ENCODE data around the gene TAS1R2. TPM values are rescaled to one million over a fixed set of nuclear protein-coding genes. Genes with fewer than 3 reads are reported as not detected.

TAS1R2 gene
- total and polyA plus RNA-seq, 2 of the 13 experiments (the other 11 are each of a cell fraction or from before 2014, with no cell fraction given), result not detected

DNA sequence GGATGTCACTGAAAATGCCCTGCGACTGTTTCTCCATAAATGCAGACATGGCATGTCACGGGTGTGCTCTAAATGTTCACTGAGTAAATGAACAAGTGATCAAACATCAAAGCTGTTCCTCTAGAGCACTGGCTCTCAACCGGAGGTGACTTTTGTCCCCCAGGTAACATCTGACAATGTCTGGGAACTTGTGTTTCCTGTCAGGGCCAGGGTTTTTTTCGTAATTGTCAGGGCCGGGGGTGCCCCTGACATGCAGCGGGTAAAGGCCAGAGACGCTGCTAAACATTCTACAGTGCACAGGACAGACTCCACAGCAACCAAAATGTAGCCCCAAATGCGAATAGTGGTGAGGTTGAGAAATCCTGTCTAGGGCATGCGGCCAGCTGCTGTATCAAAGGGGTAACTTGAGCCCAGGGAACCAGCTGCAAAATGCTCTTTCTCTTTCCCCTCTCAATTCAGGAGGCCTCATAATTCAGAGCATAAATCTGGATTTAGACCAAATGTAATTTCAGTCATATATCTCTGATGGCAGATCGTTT lies 40.9 kb upstream of the TAS1R2 start (continued):
- TF ChIP-seq, protein P1, sequence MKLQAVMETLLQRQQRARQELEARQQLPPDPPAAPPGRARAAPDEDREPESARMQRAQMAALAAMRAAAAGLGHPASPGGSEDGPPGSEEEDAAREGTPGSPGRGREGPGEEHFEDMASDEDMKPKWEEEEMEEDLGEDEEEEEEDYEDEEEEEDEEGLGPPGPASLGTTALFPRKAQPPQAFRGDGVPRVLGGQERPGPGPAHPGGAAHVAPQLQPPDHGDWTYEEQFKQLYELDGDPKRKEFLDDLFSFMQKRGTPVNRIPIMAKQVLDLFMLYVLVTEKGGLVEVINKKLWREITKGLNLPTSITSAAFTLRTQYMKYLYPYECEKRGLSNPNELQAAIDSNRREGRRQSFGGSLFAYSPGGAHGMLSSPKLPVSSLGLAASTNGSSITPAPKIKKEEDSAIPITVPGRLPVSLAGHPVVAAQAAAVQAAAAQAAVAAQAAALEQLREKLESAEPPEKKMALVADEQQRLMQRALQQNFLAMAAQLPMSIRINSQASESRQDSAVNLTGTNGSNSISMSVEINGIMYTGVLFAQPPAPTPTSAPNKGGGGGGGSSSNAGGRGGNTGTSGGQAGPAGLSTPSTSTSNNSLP (IDR thresholded peaks at IDR 0.05; ENCODE audit: low read depth, low read length), result no peak; the same call in 1 of the 2 replicates
- TF ChIP-seq ZNF768 (CRISPR knock-in tag; IDR thresholded peaks at IDR 0.05) (peak; percentile 95), ZNF12 (CRISPR knock-in tag; IDR thresholded peaks at IDR 0.05) (peak; percentile 74; the same call in 1 of the 2 replicates), BCL6 (CRISPR knock-in tag; IDR thresholded peaks at IDR 0.05) (peak; percentile 96)

GRCh38 chr1:18899363-18900049 lies 40.0 kb upstream of the TAS1R2 start:
- ATAC-seq, result no peak
- CTCF ChIA-PET (ENCODE audit: low intra/inter-chr PET ratio, low total read pairs), result no interaction called here

More at GRCh38 chr1:18899363-18900049, 40.0 kb upstream of the TAS1R2 start:
- H2AFZ ChIP-seq (ENCODE audit: low read length), result no peak overlapping the region
- peak; percentile 30; the same call in 1 of the 2 replicates for TF ChIP-seq RBFOX2 (IDR thresholded peaks at IDR 0.05; ENCODE audit: low read depth, low read length)
- no peak for TF ChIP-seq MEIS2 (CRISPR knock-in tag; IDR thresholded peaks at IDR 0.05)
- TF ChIP-seq ZNF24 (IDR thresholded peaks at IDR 0.05), result peak; percentile 38; the same call in 1 of the 2 replicates
- peak; percentile 41; the same call in 1 of the 2 replicates for TF ChIP-seq ADNP (CRISPR knock-in tag; IDR thresholded peaks at IDR 0.05)
- no peak for TF ChIP-seq SRSF4 (IDR thresholded peaks at IDR 0.05; ENCODE audit: low read depth, low read length, poor library complexity, severe bottlenecking)
- TF ChIP-seq, protein P2, sequence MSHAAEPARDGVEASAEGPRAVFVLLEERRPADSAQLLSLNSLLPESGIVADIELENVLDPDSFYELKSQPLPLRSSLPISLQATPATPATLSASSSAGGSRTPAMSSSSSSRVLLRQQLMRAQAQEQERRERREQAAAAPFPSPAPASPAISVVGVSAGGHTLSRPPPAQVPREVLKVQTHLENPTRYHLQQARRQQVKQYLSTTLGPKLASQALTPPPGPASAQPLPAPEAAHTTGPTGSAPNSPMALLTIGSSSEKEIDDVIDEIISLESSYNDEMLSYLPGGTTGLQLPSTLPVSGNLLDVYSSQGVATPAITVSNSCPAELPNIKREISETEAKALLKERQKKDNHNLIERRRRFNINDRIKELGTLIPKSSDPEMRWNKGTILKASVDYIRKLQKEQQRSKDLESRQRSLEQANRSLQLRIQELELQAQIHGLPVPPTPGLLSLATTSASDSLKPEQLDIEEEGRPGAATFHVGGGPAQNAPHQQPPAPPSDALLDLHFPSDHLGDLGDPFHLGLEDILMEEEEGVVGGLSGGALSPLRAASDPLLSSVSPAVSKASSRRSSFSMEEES (CRISPR knock-in tag; IDR thresholded peaks at IDR 0.05), result peak; percentile 17; the same call in 1 of the 2 replicates
- TF ChIP-seq ZNF629 (CRISPR knock-in tag; conservative IDR thresholded peaks at IDR 0.05), result peak; percentile 97
- peak; percentile 25; the same call in 1 of the 2 replicates for TF ChIP-seq ETV5 (CRISPR knock-in tag; IDR thresholded peaks at IDR 0.05; ENCODE audit: borderline replicate concordance)
- no peak for TF ChIP-seq BCL3 (CRISPR knock-in tag; IDR thresholded peaks at IDR 0.05)
- peak; percentile 77 for TF ChIP-seq ZMYM3 (CRISPR knock-in tag; IDR thresholded peaks at IDR 0.05)
- TF ChIP-seq SATB2 (CRISPR knock-in tag; IDR thresholded peaks at IDR 0.05), result 0 out of 2 replicates have a peak, but pooled peaks have one; percentile 30
- TF ChIP-seq KDM1A (CRISPR knock-in tag; IDR thresholded peaks at IDR 0.05), result 0 out of 2 replicates have a peak, but pooled peaks have one; percentile 49
- peak; percentile 81 for TF ChIP-seq ONECUT2 (CRISPR knock-in tag; IDR thresholded peaks at IDR 0.05)
- TF ChIP-seq KAT7 (CRISPR knock-in tag; IDR thresholded peaks at IDR 0.05; ENCODE audit: borderline replicate concordance), result no peak
- no peaks in the 10 kb centered on the region for H3K9me3 ChIP-seq (ENCODE audit: low read length)
- intact Hi-C loops (cut with micrococcal nuclease; ENCODE audit: unreplicated experiment), result loop anchor here (2.0 kb wide), 2 partner anchors 15 to 111 kb away; no protein-coding TSS in a partner anchor
- BruUV-seq (replicated peaks), result no TSS peak
- H3K4me2 ChIP-seq (ENCODE audit: low read depth, low read length), result peak overlapping the region; percentile 97
- H3K4me1 ChIP-seq (ENCODE audit: insufficient read depth, low read length), result peaks cover 77% of the 10 kb centered on the region
- H3K36me3 ChIP-seq (replicated peaks in 1 of 2; ENCODE audit: control insufficient read depth in 1 of 2, insufficient read depth in 2 of 2, low read length in 2 of 2), result peaks cover 9 to 19% of the 10 kb centered on the region in 2 experiments; a peak in 4 of 5 replicates
- peak overlapping the region; percentile 31 for H3K9ac ChIP-seq (ENCODE audit: insufficient read depth, low read depth, low read length)
- peaks cover 64% of the 10 kb centered on the region for H3K79me2 ChIP-seq (ENCODE audit: insufficient read depth, low read length)
- FAIRE-seq (peak; percentile 43), DNase-seq (ENCODE audit: low spot score) (peak; percentile 33)
- peaks cover 23% of the 10 kb centered on the region; the same call in 1 of the 2 replicates for H4K20me1 ChIP-seq (ENCODE audit: insufficient read depth, low read length)
- in situ Hi-C loops (cut with HindIII; ENCODE audit: extremely low pct_ligation_motif_present, low pct_unique_long_range_greater_than_20kb), result no loop called here
- peak overlapping the region; percentile 95 for H3K27ac ChIP-seq (ENCODE audit: extremely low read length, insufficient read depth, low read length)
- POLR2A ChIA-PET, result interaction anchor here (0.6 to 1.2 kb wide), 3 partner anchors 15 to 337 kb away, joined by 3 read pairs; no protein-coding TSS in a partner anchor
- no peaks in the 10 kb centered on the region for H3K27me3 ChIP-seq (ENCODE audit: control insufficient read depth in 1 of 2, insufficient read depth in 2 of 2, low read length in 2 of 2)
- H3K4me3 ChIP-seq (replicated peaks in 1 of 3; ENCODE audit: insufficient read depth in 1 of 3, low read depth in 2 of 3, low read length in 3 of 3), result peak overlapping the region in 2 of 3 experiments; percentile 81 to 94; a peak in 5 of 6 replicates
- 52% methylated on average over 4 of the region's 4 CpGs for WGBS (ENCODE audit: low lambda C conversion rate)

Measured in HepG2 (cell line).